Panc1 (cell line): Measurements from ENCODE around the gene CEP164. TPM values are rescaled to one million over a fixed set of nuclear protein-coding genes. Genes with fewer than 3 reads are reported as not detected.

Source experiments
- ATAC-seq: fragments of 200-7000 bp; cut with Tn5 transposase; 2 replicates; pipeline ENCODE4 v1.9.1; 2020; ENCODE audit warnings: mild to moderate bottlenecking, moderate library complexity
- BruUV-seq: library from RNA; stranded (reverse); fragments of 400-500 nt; replicated peaks from 2 replicates; lab custom pipeline; 2021; lab: Mats Ljungman, UMichigan
- CTCF ChIA-PET: fragments of 300-600 bp; sonication (Branson Sonifier 250); formaldehyde crosslinking; loops from one replicate; lab custom pipeline; 2022; ENCODE audit warnings: antibody characterized with exemption; lab: Charles Lee
- POLR2A ChIA-PET: fragments of 300-600 bp; sonication (Branson Sonifier 250); formaldehyde crosslinking; loops from one replicate; lab custom pipeline; 2022; ENCODE audit warnings: antibody characterized with exemption; lab: Charles Lee
- DNase-seq: peaks from one replicate; pipeline ENCODE4 v3.0.0-alpha.2; 2010; ENCODE audit warnings: low read depth, low spot score
- H3K27ac ChIP-seq: 2 replicates; pipeline ENCODE4 v1.5.1; 2011; ENCODE audit warnings: mild to moderate bottlenecking, low read length, inconsistent platforms
- H3K27me3 ChIP-seq: fragments of 200-500 bp; sonication (Bioruptor generic); 2 replicates; pipeline ENCODE4 v1.6.0; 2014; ENCODE audit warnings: low read length, inconsistent platforms; ENCODE audit not compliant: control insufficient read depth, insufficient read depth
- H3K36me3 ChIP-seq: fragments of 200-500 bp; sonication (Bioruptor generic); 2 replicates; pipeline ENCODE4 v1.5.1; 2014; ENCODE audit warnings: inconsistent platforms, mild to moderate bottlenecking, low read length, moderate library complexity; ENCODE audit not compliant: control insufficient read depth, insufficient read depth
- H3K4me1 ChIP-seq: 2 replicates; pipeline ENCODE4 v1.5.1; 2011; ENCODE audit warnings: inconsistent platforms, mild to moderate bottlenecking, low read length, moderate library complexity; ENCODE audit not compliant: control insufficient read depth, insufficient read depth
- H3K4me3 ChIP-seq, 2 experiments: 2 replicates each; pipeline ENCODE4 v1.5.1; 2011 to 2012; ENCODE audit warnings: low read depth in 2 of 2, low read length in 2 of 2, mild to moderate bottlenecking in 2 of 2, inconsistent platforms in 1 of 2, moderate library complexity in 1 of 2
- H3K9me3 ChIP-seq: fragments of 200-500 bp; sonication (Bioruptor generic); 2 replicates; pipeline ENCODE4 v1.5.1; 2014; ENCODE audit warnings: low read depth, mild to moderate bottlenecking, inconsistent platforms, low read length, moderate library complexity; ENCODE audit not compliant: control insufficient read depth, insufficient read depth
- CTCF ChIP-seq: fragments of 450-650 bp; IDR thresholded peaks from 2 replicates; pipeline ENCODE4 v1.5.1; 2017; ENCODE audit warnings: mild to moderate bottlenecking
- POLR2AphosphoS5 ChIP-seq: IDR thresholded peaks from 2 replicates; pipeline ENCODE4 v1.6.1; 2012; ENCODE audit warnings: mild to moderate bottlenecking, low read depth, low read length, moderate library complexity
- SIN3A ChIP-seq: IDR thresholded peaks from 2 replicates; pipeline ENCODE4 v1.6.1; 2012; ENCODE audit warnings: low read depth, mild to moderate bottlenecking, low read length, moderate library complexity, borderline replicate concordance; ENCODE audit not compliant: insufficient read depth
- TCF7L2 ChIP-seq: IDR thresholded peaks from 2 replicates; pipeline ENCODE4 v1.6.1; 2011; ENCODE audit warnings: mild to moderate bottlenecking, low read depth, low read length, inconsistent platforms
- in situ Hi-C: cut with HindIII; loops from 2 replicates; pipeline ENCODE4 v1.10.0; 2016; ENCODE audit warnings: low sequenced_read_pairs, low pct_unique_long_range_greater_than_20kb
- intact Hi-C: fragments of 100-400 bp; cut with micrococcal nuclease; formaldehyde crosslinking; loops from one replicate; pipeline ENCODE4 v1.10.0; 2022; ENCODE audit not compliant: unreplicated experiment
- total RNA-seq: library from RNA; stranded (reverse); gene quantifications from one replicate; pipeline ENCODE4 v1.2.1, GENCODE V29; 2021; ENCODE audit not compliant: unreplicated experiment
- TF ChIP-seq, protein P1 (sequence below), 2 experiments: IDR thresholded peaks; 2 replicates each; pipeline ENCODE4 v1.6.1; 2011 to 2012; ENCODE audit warnings: low read depth in 2 of 2, control low read depth in 1 of 2, low read length in 1 of 2, mild to moderate bottlenecking in 1 of 2, moderate library complexity in 1 of 2; ENCODE audit not compliant: insufficient read depth in 1 of 2

The CEP164 gene
- total RNA-seq, 1 experiment from 2014 or later, result 75.4 TPM

DNA sequence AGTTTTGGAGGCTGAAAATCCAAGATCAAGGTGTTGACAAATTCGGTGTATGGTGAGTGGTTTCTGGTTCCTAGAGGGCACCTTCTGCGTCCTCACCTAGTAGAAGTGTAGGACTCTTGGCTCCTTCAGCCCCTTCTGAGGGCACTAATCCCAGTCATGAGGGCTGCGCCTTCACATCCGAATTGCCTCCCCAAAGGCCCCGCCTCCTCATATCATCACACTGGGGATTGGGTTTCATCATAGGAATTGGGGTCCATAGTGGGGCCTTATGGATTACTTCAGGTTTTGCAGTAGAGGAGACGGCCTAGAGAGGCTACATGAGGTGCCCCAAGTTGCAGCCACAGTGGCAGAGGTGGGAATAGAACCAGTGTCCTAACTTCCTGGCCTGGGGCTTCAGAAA, 87.1 kb downstream of the CEP164 start:
- H3K27ac ChIP-seq, result no peak overlapping the region
- H3K9me3 ChIP-seq, result no peaks in the 10 kb centered on the region
- in situ Hi-C loops (no loop called here), intact Hi-C loops (no loop called here)
- H3K4me1 ChIP-seq, result no peaks in the 10 kb centered on the region
- H3K36me3 ChIP-seq, result no peaks in the 10 kb centered on the region
- no peak overlapping the region for H3K4me3 ChIP-seq
- ATAC-seq, result no peak
- DNase-seq, result no peak
- H3K27me3 ChIP-seq, result no peaks in the 10 kb centered on the region
- POLR2A ChIA-PET, result no interaction called here
- CTCF ChIA-PET, result no interaction called here
- BruUV-seq, result no TSS peak
- TF ChIP-seq, protein P1, sequence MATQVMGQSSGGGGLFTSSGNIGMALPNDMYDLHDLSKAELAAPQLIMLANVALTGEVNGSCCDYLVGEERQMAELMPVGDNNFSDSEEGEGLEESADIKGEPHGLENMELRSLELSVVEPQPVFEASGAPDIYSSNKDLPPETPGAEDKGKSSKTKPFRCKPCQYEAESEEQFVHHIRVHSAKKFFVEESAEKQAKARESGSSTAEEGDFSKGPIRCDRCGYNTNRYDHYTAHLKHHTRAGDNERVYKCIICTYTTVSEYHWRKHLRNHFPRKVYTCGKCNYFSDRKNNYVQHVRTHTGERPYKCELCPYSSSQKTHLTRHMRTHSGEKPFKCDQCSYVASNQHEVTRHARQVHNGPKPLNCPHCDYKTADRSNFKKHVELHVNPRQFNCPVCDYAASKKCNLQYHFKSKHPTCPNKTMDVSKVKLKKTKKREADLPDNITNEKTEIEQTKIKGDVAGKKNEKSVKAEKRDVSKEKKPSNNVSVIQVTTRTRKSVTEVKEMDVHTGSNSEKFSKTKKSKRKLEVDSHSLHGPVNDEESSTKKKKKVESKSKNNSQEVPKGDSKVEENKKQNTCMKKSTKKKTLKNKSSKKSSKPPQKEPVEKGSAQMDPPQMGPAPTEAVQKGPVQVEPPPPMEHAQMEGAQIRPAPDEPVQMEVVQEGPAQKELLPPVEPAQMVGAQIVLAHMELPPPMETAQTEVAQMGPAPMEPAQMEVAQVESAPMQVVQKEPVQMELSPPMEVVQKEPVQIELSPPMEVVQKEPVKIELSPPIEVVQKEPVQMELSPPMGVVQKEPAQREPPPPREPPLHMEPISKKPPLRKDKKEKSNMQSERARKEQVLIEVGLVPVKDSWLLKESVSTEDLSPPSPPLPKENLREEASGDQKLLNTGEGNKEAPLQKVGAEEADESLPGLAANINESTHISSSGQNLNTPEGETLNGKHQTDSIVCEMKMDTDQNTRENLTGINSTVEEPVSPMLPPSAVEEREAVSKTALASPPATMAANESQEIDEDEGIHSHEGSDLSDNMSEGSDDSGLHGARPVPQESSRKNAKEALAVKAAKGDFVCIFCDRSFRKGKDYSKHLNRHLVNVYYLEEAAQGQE (IDR thresholded peaks at IDR 0.05; ENCODE audit: insufficient read depth in 1 of 2, low read depth in 2 of 2, low read length in 1 of 2), result no peak
- TF ChIP-seq POLR2AphosphoS5 (no peak), CTCF (no peak), SIN3A (no peak), TCF7L2 (no peak)

GRCh38 chr11:117415358-117415896, 87.8 kb downstream of the CEP164 start:
- DNase-seq (no peak), ATAC-seq (0 out of 2 replicates have a peak, but pooled peaks have one; percentile 4)
- H3K4me1 ChIP-seq, result no peaks in the 10 kb centered on the region
- BruUV-seq, result no TSS peak
- H3K27ac ChIP-seq, result no peak overlapping the region
- ChIA-PET CTCF (interaction anchor here (1.2 kb wide), 1 partner anchor 11 kb away, joined by 3 read pairs; no protein-coding TSS in a partner anchor), POLR2A (no interaction called here)
- no peaks in the 10 kb centered on the region for H3K9me3 ChIP-seq
- TF ChIP-seq CTCF (no peak), POLR2AphosphoS5 (no peak)
- intact Hi-C loops, result no loop called here
- no peaks in the 10 kb centered on the region for H3K36me3 ChIP-seq
- H3K27me3 ChIP-seq, result no peaks in the 10 kb centered on the region
- in situ Hi-C loops, result no loop called here
- no peak overlapping the region for H3K4me3 ChIP-seq
